ENCODE results near the gene ZNF44.
"Not testable (repeated sequence)": the region's sequence is repeated elsewhere in the genome, so short reads cannot be mapped to it uniquely, and the experiment has no call there.

ZNF44 gene

GRCh38 chr19:12294249-12295158 is at the start of gene ZNF44:
Gene ZNF44 (minus strand): TSS chr19:12294883. CDS start chr19:12294694, 189 bp downstream.
- peak; percentile 74 for DNase-seq

GRCh38 chr19:12333162-12334159 is 38.8 kb upstream of the ZNF44 start, which contains the start of gene ZNF563:
Gene ZNF563 (minus strand): TSS chr19:12333633. CDS start chr19:12333482, 151 bp downstream.
- peak; percentile 83 for DNase-seq

- no peak for DNase-seq
Measured at GRCh38 chr19:12331211-12331941, 36.7 kb upstream of the ZNF44 start.

- DNase-seq, result no peak
Measured at GRCh38 chr19:12330340-12330739, 35.7 kb upstream of the ZNF44 start.

GRCh38 chr19:12325690-12326089 is 31.0 kb upstream of the ZNF44 start:
- no peak for DNase-seq

GRCh38 chr19:12318782-12319413 is 24.2 kb upstream of the ZNF44 start:
- DNase-seq, result no peak

- DNase-seq, result no peak
Measured at GRCh38 chr19:12314553-12314952, 19.9 kb upstream of the ZNF44 start.

- DNase-seq, result not testable (repeated sequence)
Measured at GRCh38 chr19:12308891-12309290, 14.2 kb upstream of the ZNF44 start.

GRCh38 chr19:12295191-12295590 is 508 bp upstream of the ZNF44 start:
- DNase-seq, result no peak

GRCh38 chr19:12293777-12294248 is 870 bp downstream of the ZNF44 start:
- DNase-seq, result no peak

GRCh38 chr19:12289790-12290065 is 5.0 kb downstream of the ZNF44 start:
- DNase-seq, result no peak

GRCh38 chr19:12287958-12288500 is 6.7 kb downstream of the ZNF44 start:
- DNase-seq, result no peak

GRCh38 chr19:12284631-12285030 is 10.1 kb downstream of the ZNF44 start:
- DNase-seq, result no peak

- no peak for DNase-seq
Measured at GRCh38 chr19:12284226-12284625, 10.5 kb downstream of the ZNF44 start.

- DNase-seq, result no peak
Measured at GRCh38 chr19:12278713-12279112, 16.0 kb downstream of the ZNF44 start.

- DNase-seq, result no peak
Measured at GRCh38 chr19:12272980-12273901, 21.4 kb downstream of the ZNF44 start.

GRCh38 chr19:12272386-12272785 is 22.3 kb downstream of the ZNF44 start:
- DNase-seq, result no peak

- DNase-seq, result no peak
Measured at GRCh38 chr19:12270854-12271253, 23.8 kb downstream of the ZNF44 start.

GRCh38 chr19:12265921-12266704 is 28.6 kb downstream of the ZNF44 start:
- DNase-seq, result no peak

- DNase-seq, result no peak
Measured at GRCh38 chr19:12261554-12261953, 33.1 kb downstream of the ZNF44 start.
